H1 (cell line): ENCODE data around the gene GPX8. TPM values are rescaled to one million over a fixed set of nuclear protein-coding genes. Genes with fewer than 3 reads are reported as not detected.

Source experiments
- EZH2 ChIP-seq: fragments of 200-600 bp; sonication (generic); IDR thresholded peaks from 2 replicates; pipeline ENCODE4 v1.7.1; 2012; ENCODE audit warnings: low read depth, mild to moderate bottlenecking, moderate library complexity, low read length, inconsistent platforms; ENCODE audit not compliant: severe bottlenecking
- SAP30 ChIP-seq: fragments of 300-600 bp; sonication (generic); IDR thresholded peaks from 2 replicates; pipeline ENCODE4 v1.7.1; 2012; ENCODE audit warnings: low read length, moderate library complexity, mild to moderate bottlenecking, inconsistent platforms; ENCODE audit not compliant: insufficient read depth, insufficient replicate concordance
- microRNA counts: library from miRNA; unstranded; fragments of <30 nt; microRNA quantifications from one replicate; lab custom pipeline; 2015
- microRNA-seq, 2 experiments: library from miRNA; unstranded; fragments of <30 nt; microRNA quantifications; one replicate each; pipeline versions ENCODE4 to v1.2.0, GENCODE V29; 2016 to 2020; ENCODE audit warnings: borderline microRNAs expressed in 2 of 2, borderline number of aligned reads in 2 of 2, borderline replicate concordance in 1 of 2
- polyA plus RNA-seq, 7 experiments: library from polyadenylated mRNA; depleted of rRNA in 3 of 7; stranded (reverse) in 5 of 7; unstranded in 2 of 7; fragments of >200 nt in 5 of 7; fragments of 200-250 nt in 2 of 7; gene quantifications; 1 replicate in 5 of 7; 2 replicates in 1 of 7; 4 replicates in 1 of 7; pipeline versions ENCODE4 v1.2.1 to v1.2.3, GENCODE V29; 2011 to 2013; ENCODE audit warnings: missing spikeins in 2 of 7, mixed read lengths in 2 of 7
- small RNA-seq: library from polyadenylated mRNA; stranded (forward); fragments of <200 nt; extraction: miRNeasy Mini kit (QIAGEN cat#:217004); gene quantifications from one replicate; pipeline ENCODE3, GENCODE V24; 2013; ENCODE audit not compliant: insufficient read depth
- total RNA-seq: library from RNA; stranded (reverse); fragmentation: NEBNext Ultra II Directional; extraction: Animal tissue kit (Norgen Biotek cat#: 25700); gene quantifications from 2 replicates; pipeline ENCODE4 v1.2.1, GENCODE V29; 2021

GPX8 gene
- total and polyA plus RNA-seq, 2 of the 8 experiments (the other 6 are each of a cell fraction or from before 2014, with no cell fraction given) = 19.5 to 60.4 TPM

GRCh38 chr5:55211184-55211874, 51.4 kb downstream of the GPX8 start (continued):
- no peak for TF ChIP-seq EZH2
- TF ChIP-seq SAP30 = no peak

MicroRNAs encoded within 50 kb of the gene (microRNA counts, 767-probe panel; counts per million panel counts)
- microRNA hsa-miR-449a (lab: Ali Mortazavi, UCI) = 879 counts per million, percentile 95 among the panel's probes with 10 or more counts
- microRNA hsa-miR-449b-5p (lab: Ali Mortazavi, UCI) = 879 counts per million, percentile 95 among the panel's probes with 10 or more counts
- microRNA hsa-miR-449c-5p (lab: Ali Mortazavi, UCI) = 879 counts per million, percentile 95 among the panel's probes with 10 or more counts

Small RNA genes within 50 kb of the gene (microRNA-seq; reads per million reads assigned to microRNA genes)
- gene MIR449A (2.6 to 3.9 reads per million in 2 experiments), gene MIR449B (0 reads per million in 2 experiments), gene MIR449C (0.23 to 2.6 reads per million in 2 experiments)

Small RNA genes within 50 kb of the gene (small RNA-seq; reads per million reads assigned to genes)
- gene MIR449A (1.2 reads per million), gene MIR449B (1.0 reads per million), gene MIR449C (10.5 reads per million, percentile 83 among the genes with 10 or more reads in this experiment)

Other genes with a start within 250 kb of the GPX8 start
- not detected in 2 replicates for gene ESM1, start 174.6 kb upstream of the GPX8 start, total RNA-seq
- gene ESM1, start 174.6 kb upstream of the GPX8 start, polyA plus RNA-seq (2011; rRNA removed) = not detected in 2 replicates
- gene GZMK, start 135.9 kb upstream of the GPX8 start, total RNA-seq = not detected in 2 replicates
- not detected in 2 replicates for gene GZMK, start 135.9 kb upstream of the GPX8 start, polyA plus RNA-seq (2011; rRNA removed)
- gene GZMA, start 57.5 kb upstream of the GPX8 start, total RNA-seq = not detected in 2 replicates
- not detected in 2 replicates for gene GZMA, start 57.5 kb upstream of the GPX8 start, polyA plus RNA-seq (2011; rRNA removed)
- not detected in 2 replicates for gene CDC20B, start 13.0 kb downstream of the GPX8 start, total RNA-seq
- 0.06 and 0.08 TPM in 2 replicates for gene CDC20B, start 13.0 kb downstream of the GPX8 start, polyA plus RNA-seq (2011; rRNA removed)
- not detected in 2 replicates for gene MCIDAS, start 67.1 kb downstream of the GPX8 start, total RNA-seq
- gene MCIDAS, start 67.1 kb downstream of the GPX8 start, polyA plus RNA-seq (2011; rRNA removed) = 0.15 and 0.17 TPM in 2 replicates
- gene CCNO, start 73.4 kb downstream of the GPX8 start, total RNA-seq = 0.27 and 0.41 TPM in 2 replicates
- 0.14 and 0.33 TPM in 2 replicates for gene CCNO, start 73.4 kb downstream of the GPX8 start, polyA plus RNA-seq (2011; rRNA removed)
- gene DHX29, start 147.5 kb downstream of the GPX8 start, total RNA-seq = 32.1 and 33.0 TPM in 2 replicates
- 2.5 and 3.4 TPM in 2 replicates for gene DHX29, start 147.5 kb downstream of the GPX8 start, polyA plus RNA-seq (2011; rRNA removed)
- 129 and 130 TPM in 2 replicates for gene MTREX, start 147.8 kb downstream of the GPX8 start, total RNA-seq
- gene MTREX, start 147.8 kb downstream of the GPX8 start, polyA plus RNA-seq (2011; rRNA removed) = 11.2 and 16.0 TPM in 2 replicates